ENCODE measurements around the gene HOXA4.

HOXA4 gene

DNA sequence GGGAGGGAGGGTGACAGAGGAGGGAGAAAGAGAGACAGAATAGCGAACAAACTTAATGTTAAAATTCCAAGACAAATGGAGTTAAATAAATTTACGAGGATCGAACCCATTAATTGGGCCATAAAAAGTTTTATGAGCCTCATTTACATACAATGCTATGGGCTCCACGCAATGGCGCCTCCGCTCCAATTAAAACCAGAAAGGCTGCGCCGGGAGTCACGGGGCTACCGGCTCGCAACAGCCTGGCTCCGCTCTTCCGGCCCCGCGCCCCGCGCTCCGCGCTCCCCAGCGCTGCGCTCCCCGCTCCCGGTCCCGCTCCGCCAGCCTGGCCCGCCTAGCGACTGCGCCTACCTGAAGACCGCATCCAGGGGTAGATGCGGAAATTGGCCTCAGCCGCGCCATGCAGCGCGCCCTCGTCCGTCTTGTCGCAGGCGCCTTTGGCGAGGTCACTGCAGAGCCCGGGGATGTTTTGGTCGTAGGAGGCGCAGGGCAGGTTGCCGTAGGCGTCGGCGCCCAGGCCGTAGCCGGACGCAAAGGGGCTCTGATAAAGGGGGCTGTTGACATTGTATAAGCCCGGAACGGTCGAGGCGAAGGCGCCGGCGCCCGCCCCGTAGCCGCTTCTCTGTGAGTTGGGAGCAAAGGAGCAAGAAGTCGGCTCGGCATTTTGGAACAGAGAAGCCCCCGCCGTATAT, 25.4 kb upstream of the HOXA4 start:
- CTCF ChIA-PET: interaction anchor here (1.0 to 1.4 kb wide), 3 partner anchors 12 to 488 kb away, joined by 3 to 6 read pairs (median 3); partner anchors contain the start of gene HOXA5
- H3K27ac ChIP-seq: peak overlapping the region; percentile 90
- TF ChIP-seq, protein P1, sequence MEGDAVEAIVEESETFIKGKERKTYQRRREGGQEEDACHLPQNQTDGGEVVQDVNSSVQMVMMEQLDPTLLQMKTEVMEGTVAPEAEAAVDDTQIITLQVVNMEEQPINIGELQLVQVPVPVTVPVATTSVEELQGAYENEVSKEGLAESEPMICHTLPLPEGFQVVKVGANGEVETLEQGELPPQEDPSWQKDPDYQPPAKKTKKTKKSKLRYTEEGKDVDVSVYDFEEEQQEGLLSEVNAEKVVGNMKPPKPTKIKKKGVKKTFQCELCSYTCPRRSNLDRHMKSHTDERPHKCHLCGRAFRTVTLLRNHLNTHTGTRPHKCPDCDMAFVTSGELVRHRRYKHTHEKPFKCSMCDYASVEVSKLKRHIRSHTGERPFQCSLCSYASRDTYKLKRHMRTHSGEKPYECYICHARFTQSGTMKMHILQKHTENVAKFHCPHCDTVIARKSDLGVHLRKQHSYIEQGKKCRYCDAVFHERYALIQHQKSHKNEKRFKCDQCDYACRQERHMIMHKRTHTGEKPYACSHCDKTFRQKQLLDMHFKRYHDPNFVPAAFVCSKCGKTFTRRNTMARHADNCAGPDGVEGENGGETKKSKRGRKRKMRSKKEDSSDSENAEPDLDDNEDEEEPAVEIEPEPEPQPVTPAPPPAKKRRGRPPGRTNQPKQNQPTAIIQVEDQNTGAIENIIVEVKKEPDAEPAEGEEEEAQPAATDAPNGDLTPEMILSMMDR (conservative IDR thresholded peaks at IDR 0.05; ENCODE audit: low read depth): no peak
- no peak for DNase-seq (ENCODE audit: low spot score)
- POLR2A ChIA-PET (ENCODE audit: low non-redundant PET): no interaction called here

DNA sequence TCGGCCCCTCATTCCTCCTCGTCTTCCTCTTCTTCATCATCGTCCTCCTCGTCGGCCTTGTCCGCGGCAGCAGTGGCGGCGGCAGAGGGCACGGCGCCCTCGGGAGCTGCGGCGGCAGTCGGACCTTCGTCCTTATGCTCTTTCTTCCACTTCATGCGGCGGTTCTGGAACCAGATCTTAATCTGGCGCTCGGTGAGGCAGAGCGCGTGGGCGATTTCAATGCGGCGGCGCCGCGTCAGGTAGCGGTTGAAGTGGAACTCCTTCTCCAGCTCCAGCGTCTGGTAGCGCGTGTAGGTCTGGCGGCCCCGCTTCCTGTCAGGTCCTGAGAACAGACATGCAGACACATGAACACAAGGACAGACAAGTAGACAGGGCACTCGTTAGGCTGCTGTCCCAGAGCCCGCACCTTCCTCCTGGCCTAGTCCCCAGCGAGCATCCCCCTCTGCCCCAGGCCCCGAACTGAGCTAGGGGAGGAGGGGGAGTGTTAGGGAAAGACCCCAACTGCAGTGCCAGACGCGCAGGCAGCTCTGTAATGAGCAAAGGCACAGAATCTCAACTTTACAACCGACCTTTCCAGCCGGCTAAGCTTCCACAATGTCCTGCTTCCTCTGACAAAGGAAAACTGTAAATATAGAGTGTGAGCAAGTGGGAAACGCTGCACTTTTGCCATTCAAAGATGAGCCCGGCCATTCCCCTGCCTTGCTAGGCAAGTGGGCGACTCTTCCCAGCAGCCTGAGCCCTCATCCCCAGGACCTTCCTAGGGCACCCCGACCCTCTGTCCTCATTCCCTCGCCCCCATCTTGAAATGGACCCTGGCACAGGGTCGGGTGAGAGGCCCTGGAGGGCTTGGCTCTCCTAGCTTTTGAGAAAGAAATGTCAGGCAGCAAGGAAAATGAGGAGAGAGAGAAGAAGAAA, 24.6 kb upstream of the HOXA4 start:
- peak overlapping the region; percentile 90 for H3K27ac ChIP-seq
- TF ChIP-seq, protein P1 (conservative IDR thresholded peaks at IDR 0.05; ENCODE audit: low read depth): no peak
- no peak for DNase-seq (ENCODE audit: low spot score)
- ChIA-PET CTCF (interaction anchor here (1.0 kb wide), 1 partner anchor 11 kb away, joined by 3 read pairs; no protein-coding TSS in a partner anchor), POLR2A (ENCODE audit: low non-redundant PET) (no interaction called here)

DNA sequence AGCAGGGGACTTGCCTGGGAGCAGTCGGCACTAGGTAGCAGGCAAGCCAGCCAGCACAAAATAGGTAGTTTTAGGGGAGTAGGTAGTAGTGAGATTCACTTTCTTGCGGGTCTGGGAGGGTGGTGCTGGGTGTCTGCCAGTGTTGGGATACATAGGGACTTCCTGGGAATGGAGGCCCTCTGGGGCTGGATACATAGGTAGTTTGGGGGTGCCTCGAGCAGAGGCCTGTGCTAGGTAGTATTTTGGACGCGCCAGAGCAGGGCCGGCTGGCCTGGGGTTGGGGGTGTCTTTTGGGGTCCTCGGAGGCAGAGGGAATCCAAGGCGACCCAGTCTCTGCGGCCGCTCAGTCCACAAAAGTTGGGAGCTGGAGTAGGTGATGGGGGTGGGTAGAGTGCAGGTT, 23.8 kb upstream of the HOXA4 start:
- TF ChIP-seq, protein P1 (conservative IDR thresholded peaks at IDR 0.05; ENCODE audit: low read depth): no peak
- no peak for DNase-seq (ENCODE audit: low spot score)
- H3K27ac ChIP-seq: peak overlapping the region; percentile 90
- ChIA-PET POLR2A (ENCODE audit: low non-redundant PET) (no interaction called here), CTCF (interaction anchor here (0.9 kb wide), 1 partner anchor 12 kb away, joined by 5 read pairs; no protein-coding TSS in a partner anchor)

DNA sequence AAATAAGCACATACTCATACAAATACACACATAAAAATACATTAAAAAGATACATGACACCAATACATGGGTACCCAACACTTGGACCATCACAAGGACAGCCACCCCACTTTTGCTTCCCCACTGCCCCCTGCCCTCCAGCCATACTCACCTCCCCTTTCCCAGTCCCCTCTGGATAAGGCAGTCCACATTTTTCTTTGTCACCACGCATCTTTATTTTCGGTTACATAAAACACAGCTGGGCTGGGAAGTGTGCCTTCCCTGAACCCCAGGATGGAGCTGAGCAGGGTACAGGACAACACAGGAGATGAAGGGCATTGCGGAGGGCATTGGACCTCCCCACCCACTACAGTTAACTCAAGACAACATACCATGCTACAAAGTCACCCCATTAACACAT, 23.0 kb upstream of the HOXA4 start:
- TF ChIP-seq, protein P1 (conservative IDR thresholded peaks at IDR 0.05; ENCODE audit: low read depth): no peak
- DNase-seq (ENCODE audit: low spot score): no peak
- POLR2A ChIA-PET (ENCODE audit: low non-redundant PET): no interaction called here
- peak overlapping the region; percentile 90; the same call in 1 of the 2 replicates for H3K27ac ChIP-seq
- CTCF ChIA-PET: interaction anchor here (0.9 kb wide), 1 partner anchor 13 kb away, joined by 5 read pairs; no protein-coding TSS in a partner anchor

DNA sequence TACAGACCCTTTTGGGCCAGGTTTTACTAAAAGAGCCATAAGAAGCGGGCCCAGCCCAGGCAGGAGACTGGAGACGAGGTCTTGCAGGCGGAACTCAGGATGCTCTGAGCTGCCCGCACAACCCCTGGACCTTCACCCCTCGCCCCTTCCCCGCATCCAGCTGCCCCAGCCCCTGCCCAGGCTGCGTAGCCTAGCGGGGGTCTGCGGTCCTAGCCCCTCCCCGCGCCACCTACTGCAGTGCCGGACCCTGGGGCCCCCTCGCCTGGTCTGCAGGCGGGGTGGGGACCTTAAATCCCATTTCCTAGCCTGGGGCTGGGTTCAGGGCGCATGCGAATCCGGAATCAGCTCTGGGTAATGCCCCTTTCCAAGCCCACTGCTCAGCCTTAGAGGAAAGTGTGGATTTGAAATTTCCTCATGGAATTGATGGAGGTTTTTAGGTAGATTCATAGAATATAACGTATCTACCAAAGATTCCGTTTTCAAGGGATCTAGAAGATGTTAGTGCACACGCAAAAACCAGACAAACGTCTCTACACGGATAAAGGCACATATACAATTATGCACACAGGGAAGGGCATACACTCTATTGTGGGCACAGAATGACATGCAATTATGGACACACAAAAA, 22.4 kb upstream of the HOXA4 start:
- DNase-seq (ENCODE audit: low spot score): no peak
- POLR2A ChIA-PET (ENCODE audit: low non-redundant PET): no interaction called here

More for the DNA sequence above, 22.4 kb upstream of the HOXA4 start:
- TF ChIP-seq, protein P1 (conservative IDR thresholded peaks at IDR 0.05; ENCODE audit: low read depth): no peak
- peak overlapping the region; percentile 92 for H3K27ac ChIP-seq
- CTCF ChIA-PET: interaction anchor here (0.8 to 3.4 kb wide), 2 partner anchors 8 to 15 kb away, joined by 3 to 45 read pairs; no protein-coding TSS in a partner anchor
